HEK293 (cell line): Measurements from ENCODE around the gene DOCK9.

Source experiments
- ATF2 ChIP-seq: fragments of 450-650 bp; formaldehyde crosslinking; IDR thresholded peaks from 2 replicates; pipeline ENCODE4 v1.5.1; 2016; ENCODE audit warnings: missing biosample characterization, missing genetic modification characterization, low read depth
- CTCF ChIP-seq: fragments of 450-650 bp; formaldehyde crosslinking; IDR thresholded peaks from 2 replicates; pipeline ENCODE4 v1.5.1; 2016; ENCODE audit warnings: missing biosample characterization, missing genetic modification characterization
- ZBTB20 ChIP-seq: fragments of 450-650 bp; formaldehyde crosslinking; IDR thresholded peaks from 2 replicates; pipeline ENCODE4 v1.5.1; 2016; ENCODE audit warnings: missing biosample characterization, missing genetic modification characterization
- ZNF16 ChIP-seq: fragments of 450-650 bp; formaldehyde crosslinking; IDR thresholded peaks from 2 replicates; pipeline ENCODE4 v1.5.1; 2016; ENCODE audit warnings: low read depth, missing biosample characterization, missing genetic modification characterization
- ZNF175 ChIP-seq: fragments of 450-650 bp; formaldehyde crosslinking; IDR thresholded peaks from 2 replicates; pipeline ENCODE4 v1.5.1; 2016; ENCODE audit warnings: missing biosample characterization, missing genetic modification characterization
- ZNF223 ChIP-seq: fragments of 450-650 bp; formaldehyde crosslinking; IDR thresholded peaks from 2 replicates; pipeline ENCODE4 v1.5.1; 2016; ENCODE audit warnings: missing biosample characterization, missing genetic modification characterization
- ZNF24 ChIP-seq: fragments of 450-650 bp; formaldehyde crosslinking; IDR thresholded peaks from 2 replicates; pipeline ENCODE4 v1.5.1; 2016; ENCODE audit warnings: missing biosample characterization, missing genetic modification characterization
- ZNF292 ChIP-seq: fragments of 450-650 bp; formaldehyde crosslinking; IDR thresholded peaks from 2 replicates; pipeline ENCODE4 v1.5.1; 2016; ENCODE audit warnings: low read depth, missing biosample characterization, missing genetic modification characterization, borderline replicate concordance
- ZNF449 ChIP-seq: fragments of 450-650 bp; formaldehyde crosslinking; IDR thresholded peaks from 2 replicates; pipeline ENCODE4 v1.5.1; 2017; ENCODE audit warnings: missing biosample characterization, mild to moderate bottlenecking, missing genetic modification characterization, moderate library complexity
- ZNF514 ChIP-seq: fragments of 450-650 bp; formaldehyde crosslinking; IDR thresholded peaks from 2 replicates; pipeline ENCODE4 v1.5.1; 2016; ENCODE audit warnings: missing biosample characterization, missing genetic modification characterization
- ZNF621 ChIP-seq: fragments of 450-650 bp; formaldehyde crosslinking; IDR thresholded peaks from 2 replicates; pipeline ENCODE4 v1.5.1; 2017; ENCODE audit warnings: missing biosample characterization, missing genetic modification characterization
- ZNF830 ChIP-seq: fragments of 450-650 bp; IDR thresholded peaks from 2 replicates; pipeline ENCODE4 v1.5.0; 2018; ENCODE audit warnings: missing biosample characterization, missing genetic modification characterization, low read depth, mild to moderate bottlenecking, moderate library complexity

GRCh38 chr13:98972059-98972458 is 5.8 kb downstream of the DOCK9 start:
- TF ChIP-seq ZNF175 (tag by site-specific recombination): no peak
- no peak for TF ChIP-seq ATF2 (tag by site-specific recombination)
- no peak for TF ChIP-seq ZNF514 (tag by site-specific recombination)
- no peak for TF ChIP-seq ZNF449
- TF ChIP-seq CTCF (tag by site-specific recombination): no peak
- TF ChIP-seq ZNF24 (tag by site-specific recombination): no peak
- no peak for TF ChIP-seq ZNF292
- no peak for TF ChIP-seq ZBTB20 (tag by site-specific recombination)
- no peak for TF ChIP-seq ZNF223
- no peak for TF ChIP-seq ZNF16 (tag by site-specific recombination)
- TF ChIP-seq ZNF830 (tag by site-specific recombination): no peak
- TF ChIP-seq ZNF621: no peak
